ENCODE results near the gene PLEKHA7. TPM values are rescaled to one million over a fixed set of nuclear protein-coding genes. Genes with fewer than 3 reads are reported as not detected.

Gene PLEKHA7
- total RNA-seq, 6 experiments from 2014 or later = 12.7 to 26.7 (median 21.5) TPM

GRCh38 chr11:16786131-16786530, 228.1 kb downstream of the PLEKHA7 start:
- peak in 2 of 3 donors; percentile 71 to 75 for DNase-seq
- Histone ChIP-seq H3K27me3 (no peaks in the 10 kb centered on the region), H3K4me1 (peaks cover 8 to 53% (median 26%) of the 10 kb centered on the region in 4 donors), H3K4me3 (no peak overlapping the region), H3K27ac (peak overlapping the region in 2 of 3 donors; percentile 29 to 36), H3K9me3 (no peaks in the 10 kb centered on the region), H3K36me3 (no peaks in the 10 kb centered on the region)
- intact Hi-C loops (cut with DNase I) = no loop called here
- ATAC-seq = peak; percentile 3 to 50 (median 27)
- WGBS (ENCODE audit: insufficient coverage, low coverage, low lambda C conversion rate, missing lambda C conversion rate) = 10% methylated on average over 6 of the region's 6 CpGs
- no peak for TF ChIP-seq CTCF (IDR thresholded peaks at IDR 0.05)
- TF ChIP-seq POLR2A (IDR thresholded peaks at IDR 0.05) = no peak

- Histone ChIP-seq H3K9me3 (no peaks in the 10 kb centered on the region), H3K4me1 (peaks cover 8 to 53% (median 26%) of the 10 kb centered on the region in 4 donors), H3K27ac (no peak overlapping the region), H3K27me3 (no peaks in the 10 kb centered on the region), H3K36me3 (no peaks in the 10 kb centered on the region), H3K4me3 (no peak overlapping the region)
- 24% methylated on average over 7 of the region's 7 CpGs for WGBS (ENCODE audit: insufficient coverage, low coverage, low lambda C conversion rate, missing lambda C conversion rate)
- peak; percentile 59 to 79 (median 67) for DNase-seq
- intact Hi-C loops (cut with DNase I) = no loop called here
- TF ChIP-seq POLR2A (IDR thresholded peaks at IDR 0.05) (no peak), CTCF (IDR thresholded peaks at IDR 0.05) (peak; percentile 89 to 94 (median 91))
- peak; percentile 60 to 70 (median 66) for ATAC-seq
Observed at GRCh38 chr11:16785520-16786128, 228.6 kb downstream of the PLEKHA7 start.

GRCh38 chr11:16784666-16785065, 229.5 kb downstream of the PLEKHA7 start:
- H3K27ac ChIP-seq = no peak overlapping the region
- H3K4me3 ChIP-seq = no peak overlapping the region
- WGBS (ENCODE audit: insufficient coverage, low coverage, low lambda C conversion rate, missing lambda C conversion rate) = 80% methylated on average over 1 of the region's 2 CpGs
- no peaks in the 10 kb centered on the region for H3K36me3 ChIP-seq
- no peaks in the 10 kb centered on the region for H3K27me3 ChIP-seq
- no peak for DNase-seq
- TF ChIP-seq POLR2A (IDR thresholded peaks at IDR 0.05) (no peak), CTCF (IDR thresholded peaks at IDR 0.05) (no peak)
- peaks cover 8 to 51% (median 26%) of the 10 kb centered on the region in 4 donors for H3K4me1 ChIP-seq
- intact Hi-C loops (cut with DNase I) = no loop called here
- H3K9me3 ChIP-seq = no peaks in the 10 kb centered on the region
- ATAC-seq = no peak

- no peaks in the 10 kb centered on the region for H3K36me3 ChIP-seq
- peaks cover 8 to 45% (median 23%) of the 10 kb centered on the region in 4 donors for H3K4me1 ChIP-seq
- DNase-seq = no peak
- no peaks in the 10 kb centered on the region for H3K27me3 ChIP-seq
- no peaks in the 10 kb centered on the region for H3K9me3 ChIP-seq
- ATAC-seq = no peak
- H3K27ac ChIP-seq = no peak overlapping the region
- intact Hi-C loops (cut with DNase I) = no loop called here
- no peak for TF ChIP-seq POLR2A (IDR thresholded peaks at IDR 0.05)
- no peak for TF ChIP-seq CTCF (IDR thresholded peaks at IDR 0.05)
- no peak overlapping the region for H3K4me3 ChIP-seq
- WGBS (ENCODE audit: insufficient coverage, low coverage, low lambda C conversion rate, missing lambda C conversion rate) = 80% methylated on average over 1 of the region's 2 CpGs
Observed at GRCh38 chr11:16784097-16784496, 230.1 kb downstream of the PLEKHA7 start.

Data from right lobe of liver (tissue), 6 donors.